ENCODE data around the gene ACAD10.

Gene ACAD10

GRCh38 chr12:111780166-111780565, 94.3 kb downstream of the ACAD10 start:
- no peak for DNase-seq

GRCh38 chr12:111780615-111781014, 94.8 kb downstream of the ACAD10 start:
- no peak for DNase-seq

GRCh38 chr12:111781085-111781658, 95.3 kb downstream of the ACAD10 start:
- DNase-seq = no peak

GRCh38 chr12:111783046-111783445, 97.2 kb downstream of the ACAD10 start:
- no peak for DNase-seq

GRCh38 chr12:111784953-111785352, 99.1 kb downstream of the ACAD10 start:
- DNase-seq = no peak

- DNase-seq = no peak
Observed at GRCh38 chr12:111785651-111786050, 99.8 kb downstream of the ACAD10 start.

GRCh38 chr12:111788178-111788654, 102.4 kb downstream of the ACAD10 start:
- peak; percentile 8 for DNase-seq

- DNase-seq = no peak
Observed at GRCh38 chr12:111789779-111790178, 103.9 kb downstream of the ACAD10 start.

GRCh38 chr12:111791507-111791906, 105.7 kb downstream of the ACAD10 start:
- DNase-seq = no peak

GRCh38 chr12:111792155-111792855, 106.5 kb downstream of the ACAD10 start:
- DNase-seq = peak; percentile 29

- DNase-seq = no peak
Observed at GRCh38 chr12:111792856-111793235, 107.0 kb downstream of the ACAD10 start.

- no peak for DNase-seq
Observed at GRCh38 chr12:111798182-111798581, 112.3 kb downstream of the ACAD10 start.

GRCh38 chr12:111799758-111800157, 113.9 kb downstream of the ACAD10 start:
- no peak for DNase-seq

- DNase-seq = no peak
Observed at GRCh38 chr12:111803038-111803626, 117.3 kb downstream of the ACAD10 start.

GRCh38 chr12:111803851-111804250, 118.0 kb downstream of the ACAD10 start:
- no peak for DNase-seq

- DNase-seq = no peak
Observed at GRCh38 chr12:111806304-111806703, 120.5 kb downstream of the ACAD10 start.

Measured in EL (cell line).